ENCODE results near the gene QPRT.
"Not testable (repeated sequence)": the region's sequence is repeated elsewhere in the genome, so short reads cannot be mapped to it uniquely, and the experiment has no call there.

QPRT gene

GRCh38 chr16:29721167-29721879, 42.3 kb downstream of the QPRT start:
- DNase-seq: peak; percentile 82

GRCh38 chr16:29726845-29727377, 47.9 kb downstream of the QPRT start:
- no peak for DNase-seq

GRCh38 chr16:29727452-29727851, 48.5 kb downstream of the QPRT start:
- no peak for DNase-seq

DNA sequence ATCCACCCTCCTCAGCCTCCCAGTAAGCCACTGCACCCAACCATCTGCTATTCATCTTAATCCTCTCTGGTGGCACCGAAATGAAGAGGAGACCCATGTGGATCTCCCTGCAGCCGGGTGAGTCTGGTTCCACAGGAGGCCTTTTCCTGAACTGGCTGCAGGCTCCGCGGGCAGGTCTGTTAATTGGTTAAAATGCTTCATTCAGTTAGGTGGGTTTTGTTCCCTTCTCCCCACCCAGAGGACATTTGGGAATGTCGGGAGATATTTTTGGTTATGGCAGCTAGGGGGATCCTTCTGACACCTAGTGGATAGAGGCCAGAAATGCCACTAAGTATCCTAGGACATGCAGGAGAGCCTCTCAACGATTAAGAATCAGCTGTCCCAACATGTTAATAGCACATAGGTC, 50.1 kb downstream of the QPRT start:
- DNase-seq: peak; percentile 55

DNA sequence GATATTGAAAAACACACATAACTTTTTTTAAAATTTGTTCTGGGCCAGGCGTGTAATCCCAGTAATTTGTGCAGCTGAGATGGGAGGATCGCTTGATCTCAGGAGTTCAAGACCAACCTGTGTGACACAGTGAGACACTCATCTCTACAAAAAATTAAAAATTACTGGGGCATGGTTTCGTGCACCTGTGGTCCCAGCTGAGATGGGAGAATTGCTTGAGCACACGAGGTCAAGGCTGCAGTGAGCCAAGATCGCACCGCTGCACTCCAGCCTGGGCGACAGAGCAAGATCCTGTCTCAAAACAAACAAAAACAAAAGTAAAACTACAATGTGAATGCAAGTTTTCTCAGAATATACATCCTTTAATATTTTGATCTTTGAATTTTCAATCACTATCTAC, 51.7 kb downstream of the QPRT start:
- no peak for DNase-seq

DNA sequence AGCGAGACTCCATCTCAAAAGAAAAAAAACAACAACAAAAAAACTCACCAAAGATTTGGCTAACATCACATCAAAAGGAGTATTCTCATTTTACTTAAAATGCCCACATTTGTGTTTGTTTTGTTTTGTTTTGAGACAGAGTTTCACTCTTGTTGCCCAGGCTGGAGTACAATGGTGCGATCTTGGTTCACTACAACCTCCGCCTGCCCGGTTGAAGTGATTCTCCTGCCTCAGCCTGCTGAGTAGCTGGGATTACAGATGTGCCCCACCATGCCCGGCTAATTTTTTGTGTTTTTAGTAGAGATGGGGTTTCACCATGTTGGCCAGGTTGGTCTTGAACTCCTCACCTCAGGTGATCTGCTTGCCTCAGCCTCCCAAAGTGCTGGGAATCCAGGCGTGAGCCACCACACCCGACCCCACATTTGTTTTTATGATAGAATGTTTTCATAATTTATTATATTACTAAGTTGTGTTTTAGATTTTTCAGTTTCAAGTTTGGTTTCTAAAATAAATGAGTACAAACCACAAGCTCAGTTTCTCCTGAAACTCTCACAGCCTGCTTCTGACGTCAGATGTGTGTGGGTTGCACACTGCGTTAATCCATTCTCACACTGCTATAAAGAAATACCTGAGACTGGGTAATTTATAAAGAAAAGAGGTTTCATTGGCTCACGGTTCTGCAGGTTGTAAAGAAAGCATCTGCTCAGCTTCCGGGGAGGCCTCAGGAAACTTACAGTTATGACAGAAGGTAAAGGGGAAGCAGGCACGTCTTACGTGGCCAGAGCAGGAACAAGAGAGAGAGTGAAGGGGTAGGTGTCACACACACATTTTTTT, 53.0 kb downstream of the QPRT start:
- DNase-seq: not testable (repeated sequence)

DNA sequence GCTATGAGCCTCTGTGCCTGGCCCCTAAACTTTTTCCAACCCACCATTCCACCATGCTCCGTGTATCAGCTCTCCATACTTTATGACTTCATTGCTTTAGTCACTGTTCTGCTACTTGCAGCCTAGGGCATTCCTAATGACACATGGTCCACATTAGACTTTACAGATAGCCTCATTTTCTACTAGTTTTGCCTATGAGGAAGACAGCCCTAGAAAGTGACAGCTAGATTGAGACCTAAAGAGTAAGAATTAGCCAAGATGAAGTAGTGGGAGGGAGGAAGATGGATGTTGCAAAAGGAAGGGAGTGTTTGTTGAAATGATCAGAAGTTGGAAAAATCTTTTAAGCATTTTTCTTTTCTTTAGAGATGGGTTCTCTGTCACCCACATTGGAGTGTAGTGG, 55.8 kb downstream of the QPRT start:
- DNase-seq: no peak

- DNase-seq: no peak
Observed at GRCh38 chr16:29736112-29736511, 57.1 kb downstream of the QPRT start.

- peak; percentile 52 for DNase-seq
Observed at GRCh38 chr16:29736764-29737163, 57.8 kb downstream of the QPRT start.

DNA sequence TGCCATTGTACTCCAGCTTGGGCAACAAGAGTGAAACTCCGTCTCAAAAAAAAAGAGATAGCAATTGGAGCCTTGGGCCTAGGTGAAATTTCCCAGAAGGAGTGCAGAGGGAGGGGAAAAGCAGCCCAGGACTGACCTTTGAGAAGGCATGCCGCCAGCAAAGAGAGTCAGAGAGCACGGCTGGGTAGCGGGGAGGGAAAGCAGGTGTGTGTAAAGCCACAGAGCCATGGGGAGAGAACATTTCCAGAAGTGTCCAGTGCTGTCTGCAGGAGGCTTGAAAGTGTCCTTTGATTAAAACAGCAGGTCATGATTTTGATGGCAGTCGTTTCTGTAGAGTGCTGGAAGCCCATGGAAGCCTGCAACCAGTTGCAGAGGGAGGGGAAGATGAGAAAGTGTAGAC, 58.7 kb downstream of the QPRT start:
- DNase-seq: no peak

DNA sequence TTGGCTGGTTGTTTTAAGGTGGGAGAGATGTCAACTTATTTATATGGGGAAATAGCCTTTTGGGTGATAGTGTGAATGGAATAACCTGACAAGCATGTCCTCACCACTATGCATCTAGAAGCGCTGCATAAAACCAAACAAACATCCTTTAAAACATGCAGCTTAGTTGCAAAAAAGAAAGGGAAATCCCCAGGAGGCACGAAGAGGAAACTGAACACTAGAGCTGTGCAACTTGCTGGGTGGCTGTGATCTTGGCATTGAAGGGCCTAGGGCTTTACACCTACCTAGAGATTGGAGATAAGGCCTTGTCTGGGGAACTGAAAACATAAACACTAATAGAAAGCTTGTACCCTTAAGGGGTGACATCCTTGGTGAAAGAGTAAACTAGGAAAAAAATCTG, 59.5 kb downstream of the QPRT start:
- DNase-seq: no peak

GRCh38 chr16:29739927-29740629, 61.1 kb downstream of the QPRT start:
- DNase-seq: not testable (repeated sequence)

DNA sequence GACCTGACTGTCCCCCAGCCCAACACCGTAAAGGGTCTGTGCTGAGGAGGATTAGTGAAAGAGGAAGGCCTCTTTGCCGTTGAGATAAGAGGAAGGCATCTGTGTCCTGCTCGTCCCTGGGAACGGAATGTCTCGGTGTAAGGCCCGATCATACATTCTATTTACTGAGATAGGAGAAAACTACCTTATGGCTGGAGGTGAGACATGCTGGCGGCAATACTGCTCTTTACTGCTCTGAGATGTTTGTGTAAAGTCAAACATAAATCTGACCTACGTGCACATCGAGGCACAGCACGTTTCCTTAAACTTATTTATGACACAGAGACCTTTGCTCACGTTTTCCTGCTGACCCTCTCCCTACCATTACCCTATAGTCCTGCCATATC, 61.6 kb downstream of the QPRT start:
- not testable (repeated sequence) for DNase-seq

DNA sequence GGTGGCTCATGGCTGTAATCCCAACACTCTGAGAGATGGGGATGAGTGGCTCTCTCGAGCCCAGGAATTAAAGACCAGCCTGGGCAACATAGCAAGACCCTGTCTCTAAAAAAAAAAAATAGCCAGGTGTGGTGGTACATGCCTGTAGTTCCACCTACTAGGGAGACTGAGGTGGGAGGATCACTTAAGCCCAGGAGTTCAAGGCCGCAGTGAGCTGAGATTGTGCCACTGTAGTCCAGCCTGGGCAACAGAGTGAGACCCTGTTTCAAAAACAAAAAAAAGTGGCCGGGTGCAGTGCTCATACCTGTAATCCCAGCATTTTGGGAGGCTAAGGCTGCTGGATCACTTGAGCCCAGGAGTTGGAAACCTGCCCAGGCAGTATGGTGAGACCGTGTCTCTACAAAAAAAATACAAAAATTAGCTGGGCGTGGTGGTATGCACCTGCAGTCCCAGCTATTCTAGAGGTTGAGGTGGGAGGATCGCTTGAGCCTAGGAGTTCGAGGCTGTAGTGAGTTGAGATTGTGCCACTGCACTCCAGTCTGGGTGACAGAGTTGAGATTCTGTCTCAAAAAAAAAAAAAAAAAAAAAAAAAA, 63.8 kb downstream of the QPRT start:
- DNase-seq: no peak

DNA sequence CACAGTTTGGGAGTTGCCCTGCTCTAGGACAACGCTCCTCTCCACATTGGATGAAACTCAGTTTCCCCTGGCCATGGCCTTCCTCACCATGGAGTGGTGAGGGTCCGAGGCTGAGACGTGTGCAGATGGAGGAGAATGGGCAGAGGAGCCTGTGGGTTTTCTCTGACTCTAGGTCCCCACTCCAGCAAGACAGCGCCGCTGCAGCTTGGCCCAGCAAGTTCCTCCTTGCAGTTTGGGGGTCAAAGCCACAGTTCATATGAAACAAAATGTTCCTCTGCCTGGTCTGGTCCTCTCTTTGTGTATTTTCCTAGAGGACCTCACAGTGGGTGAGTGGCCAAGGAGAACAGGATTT, 64.5 kb downstream of the QPRT start:
- DNase-seq: no peak

DNA sequence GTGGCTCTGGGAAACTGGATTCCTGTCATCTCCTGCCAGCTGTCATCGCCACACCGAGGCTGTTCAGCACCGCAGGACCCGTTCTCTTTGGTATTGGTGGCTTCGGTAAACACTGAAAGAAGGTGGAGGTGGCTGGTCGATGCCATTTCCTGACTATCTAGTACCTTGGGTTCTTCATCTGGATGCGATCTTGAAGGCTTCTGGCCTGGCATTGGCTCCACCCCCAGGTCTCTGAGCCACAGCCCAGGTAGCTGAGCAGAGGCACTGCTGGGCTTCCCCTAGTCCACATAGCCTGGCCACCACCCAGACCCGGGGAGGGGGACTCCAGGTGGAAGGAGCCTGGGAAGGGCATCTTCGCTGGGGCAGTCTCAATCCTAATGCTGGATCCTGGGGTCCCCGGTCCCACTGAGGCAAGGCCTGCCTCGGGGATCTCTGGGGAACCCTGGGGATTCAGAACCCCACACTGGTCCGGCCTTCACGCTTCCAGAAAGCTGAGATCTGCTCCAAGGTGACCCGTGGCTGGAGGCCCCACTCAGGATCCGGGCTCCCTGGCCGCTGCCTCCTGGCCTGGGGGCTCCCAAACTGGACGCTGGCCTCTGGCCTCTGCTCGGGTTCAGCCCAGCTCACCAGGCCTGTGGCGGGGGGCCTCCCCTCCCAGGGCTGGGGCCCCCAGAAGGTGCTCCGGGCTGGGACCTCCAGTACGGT, 65.0 kb downstream of the QPRT start:
- DNase-seq: no peak

DNA sequence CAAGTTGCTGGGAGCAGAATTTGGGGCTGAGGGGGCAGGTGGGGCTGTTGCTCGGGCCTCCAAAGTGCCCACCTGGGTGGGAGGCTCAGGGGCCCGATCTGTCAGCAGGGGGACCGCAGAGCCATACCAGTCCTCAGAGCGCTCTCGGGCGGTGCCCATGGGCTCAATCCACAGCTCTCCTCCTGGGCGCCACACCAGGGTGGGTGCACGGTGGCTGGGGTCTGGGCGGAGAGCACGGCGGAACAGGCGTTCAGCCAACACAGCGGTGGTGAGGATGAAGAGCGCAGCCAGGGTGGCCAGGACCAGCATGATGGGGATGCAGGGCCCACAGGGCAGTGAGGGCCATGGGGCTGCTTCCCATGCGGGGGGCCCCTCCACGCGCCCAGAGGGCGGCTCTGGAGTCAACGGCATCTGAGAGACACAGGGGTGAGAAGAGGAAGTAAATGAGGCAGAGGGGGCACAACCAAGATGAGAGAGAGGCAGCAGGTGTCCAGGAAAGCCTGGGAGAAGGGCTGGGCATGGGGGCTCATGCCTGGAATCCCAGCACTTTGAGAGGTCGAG, 65.6 kb downstream of the QPRT start:
- DNase-seq: no peak

GRCh38 chr16:29745121-29745852, 66.3 kb downstream of the QPRT start:
- peak; percentile 39 for DNase-seq

- peak; percentile 90 for DNase-seq
Observed at GRCh38 chr16:29745853-29746345, 66.9 kb downstream of the QPRT start, which contains the start of gene C16orf54. Gene C16orf54 (minus strand): TSS chr16:29745990. CDS start chr16:29744951, 1,039 bp downstream.

GRCh38 chr16:29746518-29746917, 67.5 kb downstream of the QPRT start:
- DNase-seq: not testable (repeated sequence)

All from hematopoietic multipotent progenitor cell treated with erythropoietin and hydrocortisone succinate and interleukin-3 and kit ligand, for 8 days (in vitro differentiated cells).